Kasumi-1 (cell line): ENCODE results near the gene GLG1.
"Not testable (repeated sequence)": the region's sequence is repeated elsewhere in the genome, so short reads cannot be mapped to it uniquely, and the experiment has no call there.

ENCODE experiments used
- DNase-seq, 2 experiments: peaks; one replicate each; lab custom pipeline; 2025; lab: John Stamatoyannopoulos, UW

Gene GLG1

DNA sequence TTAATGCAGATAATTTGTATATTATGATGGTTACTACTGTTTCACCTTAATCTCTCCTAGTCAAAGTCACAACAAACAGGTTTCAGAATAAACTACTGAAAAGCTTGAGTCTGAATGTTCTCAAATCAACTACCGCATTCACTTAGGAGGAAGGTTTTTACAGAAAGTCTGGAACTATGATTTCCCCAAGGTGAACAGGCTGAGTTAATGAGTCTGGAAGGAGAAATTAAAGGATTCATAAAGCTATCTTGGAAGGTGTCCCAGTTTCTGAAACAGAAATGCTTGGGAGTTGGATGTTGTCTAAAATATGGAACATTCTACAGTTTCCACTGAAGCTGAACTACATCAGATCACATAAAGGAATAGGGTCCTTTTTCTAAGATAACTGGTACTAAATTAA is 69.2 kb downstream of the GLG1 start:
- DNase-seq: not testable (repeated sequence)

GRCh38 chr16:74534650-74535049 is 72.3 kb downstream of the GLG1 start:
- DNase-seq: not testable (repeated sequence)

GRCh38 chr16:74524926-74525325 is 82.0 kb downstream of the GLG1 start:
- no peak for DNase-seq

DNA sequence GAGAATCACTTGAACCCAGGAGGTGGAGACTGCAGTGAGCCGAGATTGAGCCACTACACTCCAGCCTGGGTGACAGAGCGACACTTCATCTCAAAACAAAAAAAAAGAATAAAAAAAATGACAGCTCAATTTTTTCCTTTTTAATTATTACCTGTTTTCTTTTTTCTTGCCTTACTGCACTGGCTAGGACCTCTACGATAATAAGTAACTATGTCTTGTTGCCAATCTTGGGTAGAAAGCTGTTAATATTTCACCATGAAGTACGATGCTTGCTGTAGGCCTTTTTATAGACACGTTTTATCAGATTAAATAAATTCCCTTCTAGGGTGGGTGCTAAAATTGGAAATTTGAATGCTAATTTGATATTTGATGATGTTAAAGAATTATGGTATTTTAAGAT is 82.8 kb downstream of the GLG1 start:
- no peak for DNase-seq

DNA sequence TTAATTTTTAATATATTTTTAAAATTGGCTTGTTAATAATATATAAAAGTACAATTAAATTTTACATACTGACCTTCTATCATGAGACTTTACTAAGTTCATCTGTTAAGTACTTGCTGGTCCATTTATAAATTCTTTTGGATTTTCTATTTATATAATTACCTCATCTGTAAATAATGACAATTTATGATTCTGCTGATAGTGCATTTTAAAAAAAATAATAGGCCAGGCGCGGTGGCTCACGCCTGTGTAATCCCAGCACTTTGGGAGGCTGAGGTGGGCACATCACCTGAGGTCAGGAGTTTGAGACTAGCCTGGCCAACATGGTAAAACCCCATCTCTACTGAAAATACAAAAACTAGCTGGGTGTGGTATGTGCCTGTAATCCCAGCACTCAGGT is 83.2 kb downstream of the GLG1 start:
- DNase-seq: not testable (repeated sequence)

- no peak for DNase-seq
Measured at GRCh38 chr16:74522160-74522559, 84.8 kb downstream of the GLG1 start.

GRCh38 chr16:74521691-74522090 is 85.2 kb downstream of the GLG1 start:
- DNase-seq: no peak

- DNase-seq: not testable (repeated sequence)
Measured at GRCh38 chr16:74518934-74519333, 88.0 kb downstream of the GLG1 start.

GRCh38 chr16:74511961-74512360 is 95.0 kb downstream of the GLG1 start:
- no peak for DNase-seq

DNA sequence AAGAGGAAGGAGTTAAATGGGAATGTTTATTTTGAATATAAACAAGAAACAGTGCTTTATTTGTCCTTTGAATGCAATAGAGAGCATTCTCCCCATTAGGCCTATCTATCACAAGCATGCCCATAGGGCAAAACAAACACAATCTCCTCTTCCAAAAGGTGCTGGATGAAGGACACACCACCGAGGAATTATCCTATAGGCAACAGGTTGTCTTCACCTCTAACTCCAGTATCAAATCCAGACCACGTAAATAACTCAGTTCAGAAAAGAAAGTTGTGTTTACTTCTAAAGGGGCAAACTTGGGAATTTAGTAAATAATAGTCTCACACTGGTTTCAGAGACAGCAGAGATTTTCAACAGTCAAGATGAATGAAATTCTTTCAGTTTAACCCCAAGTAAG is 101.9 kb downstream of the GLG1 start:
- no peak for DNase-seq

- no peak for DNase-seq
Measured at GRCh38 chr16:74503412-74503811, 103.5 kb downstream of the GLG1 start.

GRCh38 chr16:74501484-74502478 is 105.1 kb downstream of the GLG1 start:
- no peak for DNase-seq

DNA sequence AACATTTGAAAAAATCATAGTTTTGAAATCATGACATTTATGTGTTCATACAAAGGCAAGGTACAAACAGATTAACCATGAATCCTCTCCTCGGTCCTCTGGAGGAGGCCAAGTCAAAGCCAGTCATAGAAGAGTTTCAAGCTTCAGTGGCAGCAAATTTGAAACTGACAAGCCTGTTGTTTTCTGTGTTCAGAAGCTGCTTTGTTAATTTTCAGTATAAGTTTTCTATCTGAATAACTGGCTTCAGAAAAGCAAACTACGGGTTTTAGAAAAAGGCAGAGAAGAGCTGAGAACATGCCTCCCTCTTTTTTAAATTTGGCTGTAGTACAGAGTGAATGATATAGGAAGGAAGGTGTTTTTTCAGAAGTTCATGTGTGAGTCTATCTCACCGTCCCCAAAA is 106.0 kb downstream of the GLG1 start:
- no peak for DNase-seq

DNA sequence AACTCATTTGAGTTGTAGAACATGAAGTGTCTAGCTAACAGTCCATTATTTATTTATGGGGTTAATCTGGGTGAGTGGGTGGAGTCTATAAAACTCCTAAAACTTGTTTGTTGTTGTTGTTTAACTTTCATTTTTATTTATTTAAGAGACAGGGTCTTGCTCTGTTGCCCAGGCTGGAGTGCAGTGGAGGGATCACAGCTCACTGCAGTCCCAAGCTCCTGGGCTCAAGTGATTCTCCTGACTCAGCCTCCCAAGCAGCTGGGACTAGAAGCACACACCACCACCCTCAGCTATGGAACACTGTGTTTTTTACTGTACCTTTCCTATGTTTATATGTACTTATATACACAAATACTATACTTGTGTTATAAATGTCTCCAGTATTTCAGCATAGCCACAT is 107.8 kb downstream of the GLG1 start:
- DNase-seq: no peak

DNA sequence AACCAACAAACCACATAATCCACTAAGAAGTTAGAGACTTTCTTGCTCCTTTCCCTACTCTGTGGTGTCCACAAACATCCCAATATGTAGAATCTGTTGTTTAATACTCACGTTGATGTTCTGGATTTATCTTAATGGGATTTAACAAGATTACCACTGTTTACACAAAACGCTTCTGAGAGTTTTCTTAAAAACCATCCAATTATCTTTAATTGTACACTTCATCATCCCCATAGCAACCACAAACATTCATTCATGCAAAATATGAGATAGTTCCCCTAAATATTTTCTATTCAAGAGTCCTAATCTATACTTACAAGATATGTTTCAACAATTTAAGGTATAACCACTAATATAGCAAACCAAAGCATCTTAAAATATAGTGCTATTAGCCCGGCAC is 109.2 kb downstream of the GLG1 start:
- no peak for DNase-seq

DNA sequence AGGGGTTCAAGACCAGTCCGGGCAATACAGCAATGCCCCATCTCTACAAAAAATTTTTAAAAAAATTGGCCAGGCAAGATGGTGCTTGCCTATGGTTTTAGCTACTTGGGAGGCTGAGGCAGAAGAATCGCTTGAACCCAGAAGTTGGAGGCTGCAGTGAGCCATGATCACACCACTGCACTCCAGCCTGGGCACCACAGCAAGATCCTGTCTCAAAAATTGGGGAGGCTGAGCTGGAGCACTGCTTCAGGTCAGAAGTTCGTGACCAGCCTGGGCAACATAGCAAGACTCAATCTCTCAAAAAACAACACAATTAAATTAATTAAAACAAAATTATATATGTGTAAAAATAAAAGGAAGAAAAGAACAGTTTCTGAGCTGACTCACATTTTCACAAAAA is 110.9 kb downstream of the GLG1 start:
- no peak for DNase-seq

- no peak for DNase-seq
Measured at GRCh38 chr16:74492976-74493375, 113.9 kb downstream of the GLG1 start.

DNA sequence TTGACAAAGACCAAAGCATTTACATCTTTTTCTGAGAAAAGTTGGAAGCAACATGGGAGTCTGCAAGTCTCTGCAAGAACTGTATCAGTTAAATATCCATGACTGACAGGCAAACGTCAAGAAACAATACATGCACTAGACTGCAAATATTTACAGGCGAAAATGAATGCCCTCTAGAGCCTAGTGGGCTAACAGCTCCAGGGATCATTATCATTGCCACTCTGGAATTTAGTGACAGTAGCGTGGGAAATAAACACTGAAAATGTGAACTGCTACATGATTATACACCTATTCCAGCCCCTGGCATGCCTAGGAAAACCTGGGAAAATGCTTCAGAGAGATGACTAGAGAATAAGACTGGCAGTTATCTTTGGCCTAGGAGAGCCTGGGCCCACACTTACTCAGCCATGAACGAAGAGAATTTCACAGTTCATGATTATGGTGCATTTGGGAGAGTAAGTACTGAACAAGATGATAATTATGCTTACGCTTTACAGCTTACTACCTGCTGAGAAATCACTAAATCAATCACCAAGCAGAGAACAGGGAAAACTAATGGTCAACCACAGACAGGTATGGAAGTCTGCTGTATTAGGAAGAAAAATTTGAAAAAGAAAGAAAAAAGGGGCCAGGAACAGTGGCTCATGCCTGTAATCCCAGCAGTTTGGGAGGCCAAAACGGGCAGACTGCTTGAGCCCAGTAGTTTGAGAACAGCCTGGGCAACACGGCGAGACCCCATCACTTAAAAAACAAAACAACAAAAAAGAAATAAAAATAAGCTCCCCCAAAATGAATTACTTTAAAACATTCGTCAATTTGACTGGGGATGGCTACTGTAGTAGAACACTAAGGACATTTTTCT is 119.0 kb downstream of the GLG1 start:
- no peak for DNase-seq

DNA sequence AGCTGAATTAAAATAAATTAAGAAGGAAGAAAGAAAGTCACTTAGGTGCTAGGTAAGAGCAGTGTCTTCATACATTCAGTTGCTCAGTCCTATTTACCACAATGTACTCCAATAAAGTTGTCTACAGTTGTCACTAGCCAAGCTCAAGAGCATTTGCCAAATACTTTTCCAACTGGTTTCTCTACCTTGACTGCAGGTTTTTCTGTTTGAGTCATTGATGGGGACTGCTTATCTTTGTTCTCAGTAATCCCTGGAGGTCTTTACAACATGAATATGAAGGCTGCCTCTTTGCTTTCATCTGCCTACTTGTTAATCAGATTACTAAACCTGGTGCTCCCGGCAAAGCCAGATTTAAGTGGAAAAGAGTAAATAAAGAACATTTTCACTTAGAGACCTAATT is 121.0 kb downstream of the GLG1 start:
- no peak for DNase-seq

DNA sequence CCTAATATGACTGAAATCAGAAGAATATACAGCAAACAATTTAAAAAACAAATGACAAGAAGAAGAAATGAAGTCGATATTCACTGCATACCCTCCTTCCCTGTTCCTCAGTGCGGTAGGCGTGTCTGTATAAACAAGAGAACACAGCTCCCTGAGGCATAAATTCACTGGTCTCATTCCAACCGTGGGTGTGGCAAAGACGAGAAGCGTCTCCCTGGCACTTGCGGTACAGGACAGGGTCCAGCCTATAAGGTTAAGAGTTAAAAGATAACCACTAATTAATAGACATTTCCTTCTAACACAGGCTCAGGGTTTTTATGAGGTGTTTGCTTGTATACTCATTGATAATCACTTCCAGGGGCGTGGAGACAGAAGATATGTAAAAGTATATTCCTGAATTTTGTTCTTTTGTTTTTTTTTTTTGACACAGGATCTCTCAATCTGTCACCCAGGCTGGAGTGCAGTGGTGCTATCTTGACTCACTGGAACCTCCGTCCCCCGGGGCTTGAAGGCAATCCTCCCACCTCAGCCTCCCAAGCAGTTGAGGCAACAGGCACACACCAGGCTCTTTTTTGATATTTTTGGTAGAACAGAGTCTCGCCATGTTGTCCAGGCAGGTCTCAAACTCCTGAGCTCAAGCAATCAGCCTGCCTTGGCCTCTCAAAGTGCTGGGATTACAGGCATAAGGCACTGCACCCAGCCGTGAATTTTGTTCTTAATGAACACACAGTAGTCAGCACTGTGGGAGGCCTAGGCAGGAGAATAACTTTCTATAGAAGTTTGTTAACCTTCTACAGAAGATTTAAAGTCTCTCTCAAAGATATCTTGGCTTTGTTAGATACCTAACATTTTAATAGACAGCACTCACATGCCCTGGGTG is 126.5 kb downstream of the GLG1 start:
- DNase-seq: no peak

DNA sequence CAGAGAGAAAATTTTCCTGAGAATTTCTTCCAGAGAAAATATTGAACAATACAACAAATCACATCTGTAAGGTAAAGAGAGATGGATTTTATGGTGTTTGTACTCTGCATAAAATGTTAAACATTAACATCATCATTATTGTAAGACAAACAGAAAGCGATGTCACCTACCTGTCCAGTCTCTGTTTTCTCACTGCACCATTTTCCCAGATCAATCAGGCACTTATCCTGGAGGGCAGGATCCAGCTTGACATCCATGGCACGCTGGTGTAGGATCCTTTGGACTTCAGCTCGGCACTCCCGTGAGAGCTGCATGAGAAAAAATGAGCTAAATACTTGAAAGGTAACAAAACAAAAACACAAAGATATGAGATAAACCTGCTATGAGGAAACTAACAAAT is 129.7 kb downstream of the GLG1 start:
- DNase-seq: no peak

- DNase-seq: no peak
Measured at GRCh38 chr16:74474416-74474815, 132.5 kb downstream of the GLG1 start.
